Heart left ventricle (tissue), 16 donors: Measurements from ENCODE around the gene THADA. TPM values are rescaled to one million over a fixed set of nuclear protein-coding genes. Genes with fewer than 3 reads are reported as not detected.

ENCODE experiments used
- ATAC-seq, 4 donors: fragments of 200-7000 bp; cut with Tn5 transposase; one replicate each; pipeline ENCODE4 v1.9.1; 2020 to 2022; ENCODE audit warnings: moderate library complexity in 4 of 4, mild to moderate bottlenecking in 3 of 4, moderate number of reproducible peaks in 1 of 4
- DNase-seq, 5 donors: peaks; one replicate each; pipeline ENCODE4 v3.0.0-alpha.2; 2020
- H3K27ac ChIP-seq, 12 donors: fragments of 200-600 bp; sonication (generic) in 4 of 12; one replicate each; pipeline versions ENCODE4 v1.5.0 to v1.8.0; 2016 to 2022; ENCODE audit warnings: mild to moderate bottlenecking in 2 of 12
- H3K27me3 ChIP-seq, 9 donors: fragments of 200-600 bp; sonication (generic) in 2 of 9; one replicate each; pipeline versions ENCODE4 v1.5.1 to v1.8.0; 2016 to 2022; ENCODE audit warnings: mild to moderate bottlenecking in 3 of 9
- H3K36me3 ChIP-seq, 9 donors: fragments of 200-600 bp; sonication (generic) in 2 of 9; one replicate each; pipeline versions ENCODE4 v1.5.0 to v1.8.0; 2018 to 2022; ENCODE audit warnings: mild to moderate bottlenecking in 2 of 9
- H3K4me1 ChIP-seq, 12 donors: fragments of 200-600 bp; sonication (generic) in 4 of 12; one replicate each; pipeline versions ENCODE4 v1.5.0 to v1.8.0; 2016 to 2022; ENCODE audit warnings: mild to moderate bottlenecking in 3 of 12
- H3K4me3 ChIP-seq, 12 donors: fragments of 200-600 bp; sonication (generic) in 4 of 12; one replicate each; pipeline versions ENCODE4 v1.5.0 to v1.8.0; 2017 to 2022; ENCODE audit warnings: mild to moderate bottlenecking in 9 of 12, moderate library complexity in 4 of 12
- H3K9me3 ChIP-seq, 12 donors: fragments of 200-600 bp; sonication (generic) in 4 of 12; one replicate each; pipeline versions ENCODE4 v1.5.0 to v1.8.0; 2016 to 2022; ENCODE audit warnings: mild to moderate bottlenecking in 1 of 12
- POLR2A ChIP-seq, 2 donors: fragments of 450-650 bp; IDR thresholded peaks; one replicate each; pipeline ENCODE4 v1.6.1; 2017; ENCODE audit warnings: antibody characterized with exemption in 2 of 2, mild to moderate bottlenecking in 2 of 2, moderate library complexity in 2 of 2
- WGBS, 4 donors: extraction: QIAGEN DNeasy Blood & Tissue Kit in 2 of 4; methylation state at CpG; one replicate each; pipeline versions ENCODE4 v1.1.5 to v1.1.7; 2013 to 2018; 5-methylcytosine and 5-hydroxymethylcytosine counted together
- intact Hi-C, 10 donors: fragments of 100-400 bp; cut with DNase I; formaldehyde crosslinking; loops; one replicate each; pipeline versions ENCODE4 v1.11.1 to v1.14.2; 2022
- polyA plus RNA-seq, 2 donors: library from polyadenylated mRNA; stranded (reverse); fragments of 200-250 nt; gene quantifications; one replicate each; pipeline ENCODE4 v1.2.3, GENCODE V29; 2013
- total RNA-seq, 9 donors: library from RNA; depleted of rRNA in 2 of 9; stranded (reverse); fragments of >200 nt in 2 of 9; fragmentation: NEBNext Ultra II Directional in 3 of 9; extraction: Animal tissue kit (Norgen Biotek cat#: 25700) in 3 of 9; gene quantifications; one replicate each; pipeline versions ENCODE4 v1.1.0 to v1.2.4, GENCODE V29; 2016 to 2023
- TF ChIP-seq, protein P1 (sequence below), 12 donors: fragments of 200-600 bp; sonication (generic) in 4 of 12; IDR thresholded peaks; one replicate each; pipeline versions ENCODE4 v1.5.0 to v1.8.0; 2018 to 2022; ENCODE audit warnings: antibody characterized with exemption in 12 of 12, mild to moderate bottlenecking in 5 of 12
- donor health status: ischemic (EF 13 %, LVEDD 7.1; RV severe dilation, severe dysfunction).
- donor health status: healthy with polysubstance abuse.
- donor health status: DM: no; HTN: yes; CAD: no.
- donor health status: DM: no; HTN: no; CAD: no.
- donor health status: ischemic (EF 25% LVEDD 6.9; RV normal size, moderate dysfunction).
- donor health status: ischemic (EF 25% LVEDD 5.7; RV mildly dilated, moderate dysfunction).
- donor health status: healthy.
- donor health status: DM: yes; HTN: yes; CAD: no.
- donor health status: ischemic (EF 35%, LVEDD 5.7; RV mildly dilated, moderate dysfunction).
- donor health status: nonischemic (EF 11% LVEDD 7.7; RV severe dilation, severe dysfunction).
- donor health status: DM: yes; HTN: yes; CAD: no.
- donor health status: PGD.
- donor health status: ischemic (EF 29% LVEDD 5.4; RV normal size, mild dysfunction).
- donor health status: nonischemic (EF 23%, LVEDD 6.1; RV moderate dilation, normal function).

THADA gene
- total and polyA plus RNA-seq, 11 donors = 6.8 to 21.4 (median 13.0) TPM

DNA sequence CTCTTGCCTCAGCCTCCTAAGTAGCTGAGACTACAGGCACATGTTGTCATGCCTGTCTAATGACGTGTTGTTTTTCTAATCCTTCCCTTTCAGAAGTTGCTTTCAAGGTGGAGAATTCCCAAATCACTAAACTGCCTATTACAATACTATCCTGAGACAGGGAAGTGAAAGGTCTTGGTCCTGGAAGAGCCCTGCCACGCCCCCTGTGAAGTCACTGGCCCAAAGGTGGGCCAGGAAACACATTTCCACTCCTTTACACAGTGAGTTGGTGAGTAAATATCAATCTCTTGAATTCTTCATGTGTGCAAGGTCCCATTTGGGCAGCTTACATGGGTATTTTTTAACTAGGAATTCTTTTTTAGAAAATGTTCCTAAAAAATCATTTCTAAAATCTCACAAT, 150.1 kb downstream of the THADA start:
- no peak overlapping the region for H3K4me3 ChIP-seq

DNA sequence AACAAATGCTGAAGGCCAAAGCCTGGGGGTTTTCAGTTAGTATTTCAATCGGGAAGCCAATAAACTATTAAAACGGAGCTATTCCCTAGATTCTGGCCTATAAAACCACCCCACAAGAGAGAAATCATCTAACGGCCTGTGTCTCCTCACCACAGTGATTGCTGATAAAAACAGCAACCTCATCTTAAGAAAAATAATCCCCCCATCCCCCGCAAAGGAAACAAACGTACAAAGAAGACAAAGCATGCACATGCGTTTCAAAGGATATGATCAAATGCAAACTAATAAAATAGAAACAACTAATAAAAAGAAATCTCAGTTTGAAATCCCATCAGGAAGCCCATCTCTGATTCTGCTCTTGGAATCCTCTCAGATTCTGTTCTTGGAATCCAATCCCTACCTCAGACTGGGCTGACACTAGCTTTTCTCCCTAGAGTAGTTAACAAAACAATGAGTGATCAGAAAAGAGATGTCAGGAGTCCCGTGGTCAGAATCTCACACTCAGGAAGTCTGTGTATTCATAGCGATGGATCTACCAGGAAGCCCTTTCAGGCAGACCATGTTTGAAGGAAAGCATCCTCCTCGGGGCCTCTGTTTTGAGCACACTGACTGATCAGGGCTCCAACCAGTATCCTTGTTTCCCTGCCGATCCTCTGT, 150.7 kb downstream of the THADA start:
- ATAC-seq = peak in 3 of 4 donors; percentile 15 to 68 (median 51)
- peaks cover 0 to 4% (median 0%) of the 10 kb centered on the region in 12 donors for H3K9me3 ChIP-seq
- TF ChIP-seq, protein P1, sequence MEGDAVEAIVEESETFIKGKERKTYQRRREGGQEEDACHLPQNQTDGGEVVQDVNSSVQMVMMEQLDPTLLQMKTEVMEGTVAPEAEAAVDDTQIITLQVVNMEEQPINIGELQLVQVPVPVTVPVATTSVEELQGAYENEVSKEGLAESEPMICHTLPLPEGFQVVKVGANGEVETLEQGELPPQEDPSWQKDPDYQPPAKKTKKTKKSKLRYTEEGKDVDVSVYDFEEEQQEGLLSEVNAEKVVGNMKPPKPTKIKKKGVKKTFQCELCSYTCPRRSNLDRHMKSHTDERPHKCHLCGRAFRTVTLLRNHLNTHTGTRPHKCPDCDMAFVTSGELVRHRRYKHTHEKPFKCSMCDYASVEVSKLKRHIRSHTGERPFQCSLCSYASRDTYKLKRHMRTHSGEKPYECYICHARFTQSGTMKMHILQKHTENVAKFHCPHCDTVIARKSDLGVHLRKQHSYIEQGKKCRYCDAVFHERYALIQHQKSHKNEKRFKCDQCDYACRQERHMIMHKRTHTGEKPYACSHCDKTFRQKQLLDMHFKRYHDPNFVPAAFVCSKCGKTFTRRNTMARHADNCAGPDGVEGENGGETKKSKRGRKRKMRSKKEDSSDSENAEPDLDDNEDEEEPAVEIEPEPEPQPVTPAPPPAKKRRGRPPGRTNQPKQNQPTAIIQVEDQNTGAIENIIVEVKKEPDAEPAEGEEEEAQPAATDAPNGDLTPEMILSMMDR (IDR thresholded peaks at IDR 0.05) = no peak
- no peak for TF ChIP-seq POLR2A (IDR thresholded peaks at IDR 0.05)
- 65 to 71% (median 68%) methylated on average over 10 of the region's 10 CpGs for WGBS, 4 donors
- H3K4me3 ChIP-seq = no peak overlapping the region
- intact Hi-C loops = no loop called here
- peak overlapping the region in 7 of 12 donors; percentile 22 to 70 (median 60) for H3K27ac ChIP-seq
- peaks cover 0 to 31% (median 4%) of the 10 kb centered on the region in 12 donors for H3K4me1 ChIP-seq
- DNase-seq = peak in 1 of 5 donors; percentile 18
- peaks cover 0 to 7% (median 0%) of the 10 kb centered on the region in 9 donors for H3K36me3 ChIP-seq
- no peaks in the 10 kb centered on the region for H3K27me3 ChIP-seq

More for the DNA sequence above, 150.1 kb downstream of the THADA start:
- peaks cover 0 to 10% (median 0%) of the 10 kb centered on the region in 12 donors for H3K9me3 ChIP-seq
- WGBS, 4 donors = 94 to 98% (median 97%) methylated on average over 2 of the region's 2 CpGs
- intact Hi-C loops = no loop called here
- ATAC-seq (no peak), DNase-seq (no peak)
- peaks cover 0 to 38% (median 4%) of the 10 kb centered on the region in 12 donors for H3K4me1 ChIP-seq
- H3K27ac ChIP-seq = peak overlapping the region in 7 of 12 donors; percentile 22 to 70 (median 60)
- peaks cover 0 to 7% (median 0%) of the 10 kb centered on the region in 9 donors for H3K36me3 ChIP-seq
- no peak for TF ChIP-seq POLR2A (IDR thresholded peaks at IDR 0.05)
- TF ChIP-seq, protein P1 (IDR thresholded peaks at IDR 0.05) = no peak
- H3K27me3 ChIP-seq = no peaks in the 10 kb centered on the region

DNA sequence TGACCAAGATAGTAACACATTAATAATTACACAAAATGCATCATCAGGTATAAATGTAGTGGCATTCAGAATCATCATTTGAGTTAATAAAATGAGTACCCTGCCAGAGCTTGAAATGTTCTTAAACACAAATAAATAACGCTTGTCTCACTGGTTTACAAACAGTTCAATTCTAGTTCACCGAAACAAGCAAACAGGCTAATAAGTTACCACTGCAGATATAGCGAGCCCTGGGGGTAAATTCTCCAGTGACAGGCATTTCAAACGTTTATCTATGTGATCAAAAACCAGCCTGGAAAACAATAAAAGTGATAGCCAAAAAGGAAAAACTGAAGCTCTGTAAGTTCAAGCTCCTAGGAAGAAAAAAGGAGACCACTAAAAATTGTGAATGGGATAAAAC, 152.6 kb downstream of the THADA start:
- intact Hi-C loops = no loop called here
- DNase-seq = no peak
- no peak for ATAC-seq
- TF ChIP-seq, protein P1 (IDR thresholded peaks at IDR 0.05) = no peak
- no peak for TF ChIP-seq POLR2A (IDR thresholded peaks at IDR 0.05)
- Histone ChIP-seq H3K27me3 (no peaks in the 10 kb centered on the region), H3K36me3 (peaks cover 0 to 7% (median 0%) of the 10 kb centered on the region in 9 donors), H3K27ac (no peak overlapping the region), H3K9me3 (no peaks in the 10 kb centered on the region), H3K4me3 (no peak overlapping the region), H3K4me1 (peaks cover 0 to 28% (median 4%) of the 10 kb centered on the region in 12 donors)
- WGBS, 4 donors = 89 to 93% (median 90%) methylated on average over 4 of the region's 4 CpGs

DNA sequence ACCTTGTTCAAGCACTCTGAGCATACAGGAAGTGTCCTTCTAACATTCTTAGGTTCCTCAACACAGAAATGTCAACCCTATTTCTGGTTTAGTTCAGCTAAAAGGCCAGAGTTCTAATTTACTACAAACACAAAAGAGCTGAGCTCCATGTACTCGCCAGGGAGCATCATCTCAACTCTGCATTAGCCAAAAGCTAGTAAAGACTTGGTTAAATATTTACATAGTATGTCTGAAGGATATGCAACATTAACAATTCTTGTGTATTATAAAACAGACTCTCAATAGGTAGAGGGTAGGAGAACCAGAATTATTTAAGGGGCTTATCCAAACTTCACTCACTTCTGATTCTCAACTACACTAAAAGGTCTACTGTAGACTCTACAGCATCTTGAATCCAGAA, 154.6 kb downstream of the THADA start:
- H3K4me1 ChIP-seq = peaks cover 0 to 26% (median 4%) of the 10 kb centered on the region in 12 donors
- H3K27me3 ChIP-seq = no peaks in the 10 kb centered on the region
- no peak overlapping the region for H3K4me3 ChIP-seq
- WGBS, 4 donors = 95 to 100% (median 98%) methylated on average over 1 of the region's 1 CpG
- H3K27ac ChIP-seq = peak overlapping the region in 1 of 12 donors; percentile 48
- H3K9me3 ChIP-seq = no peaks in the 10 kb centered on the region
- TF ChIP-seq, protein P1 (IDR thresholded peaks at IDR 0.05) = no peak
- TF ChIP-seq POLR2A (IDR thresholded peaks at IDR 0.05) = no peak
- DNase-seq = no peak
- H3K36me3 ChIP-seq = peaks cover 0 to 1% (median 0%) of the 10 kb centered on the region in 9 donors
- no peak for ATAC-seq
- intact Hi-C loops = no loop called here
